T-helper 2 cell treated with Interferon-gamma antibody and Interleukin-4, amounts not matched to agents 5 μg/mL and 100 μg/mL, for 36 hours (primary cell): ENCODE measurements around the gene SPATC1L.
"Not testable (repeated sequence)": the region's sequence is repeated elsewhere in the genome, so short reads cannot be mapped to it uniquely, and the experiment has no call there.

Experiments
- DNase-seq: peaks from one replicate; pipeline ENCODE4 v3.0.0; 2021; ENCODE audit warnings: low spot score
- H3K27ac Mint-ChIP-seq: one replicate; pipeline ENCODE4 v1.8.0; 2021; ENCODE audit warnings: mild to moderate bottlenecking, mixed read lengths
- H3K27me3 Mint-ChIP-seq: one replicate; pipeline ENCODE4 v1.8.0; 2021; ENCODE audit warnings: low read depth, mixed read lengths
- H3K36me3 Mint-ChIP-seq: one replicate; pipeline ENCODE4 v1.8.0; 2021; ENCODE audit warnings: low read depth, mixed read lengths
- H3K4me1 Mint-ChIP-seq: one replicate; pipeline ENCODE4 v1.8.0; 2021; ENCODE audit warnings: low read depth, mixed read lengths
- H3K4me3 Mint-ChIP-seq: one replicate; pipeline ENCODE4 v1.8.0; 2022; ENCODE audit warnings: mild to moderate bottlenecking, moderate library complexity, mixed read lengths
- H3K9me3 Mint-ChIP-seq: one replicate; pipeline ENCODE4 v1.8.0; 2021; ENCODE audit warnings: mixed read lengths

The SPATC1L gene

DNA sequence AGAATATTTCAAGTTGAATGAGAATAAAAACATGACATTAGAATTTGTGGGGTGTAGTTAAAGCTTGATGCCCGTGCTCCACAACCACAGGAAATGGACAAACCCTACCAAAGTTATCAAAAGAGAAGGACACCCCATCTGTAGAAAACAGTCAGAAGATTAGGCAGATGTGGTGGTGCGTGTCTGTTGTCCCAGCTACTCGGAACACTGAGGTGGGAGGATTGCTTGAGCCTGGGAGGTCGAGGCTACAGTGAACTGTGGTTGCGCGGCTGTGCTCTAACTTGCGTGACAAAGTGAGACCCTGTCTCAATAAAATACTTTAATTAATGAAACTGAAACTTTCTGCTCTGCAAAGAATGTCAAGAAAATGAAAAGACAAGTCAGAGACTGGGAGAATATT lies 1.5 kb upstream of the SPATC1L start:
- Mint-ChIP-seq H3K4me3 (peak overlapping the region; percentile 89), H3K9me3 (no peaks in the 10 kb centered on the region), H3K36me3 (no peaks in the 10 kb centered on the region), H3K4me1 (peaks cover 6% of the 10 kb centered on the region), H3K27me3 (no peaks in the 10 kb centered on the region), H3K27ac (peak overlapping the region; percentile 61)
- no peak for DNase-seq

DNA sequence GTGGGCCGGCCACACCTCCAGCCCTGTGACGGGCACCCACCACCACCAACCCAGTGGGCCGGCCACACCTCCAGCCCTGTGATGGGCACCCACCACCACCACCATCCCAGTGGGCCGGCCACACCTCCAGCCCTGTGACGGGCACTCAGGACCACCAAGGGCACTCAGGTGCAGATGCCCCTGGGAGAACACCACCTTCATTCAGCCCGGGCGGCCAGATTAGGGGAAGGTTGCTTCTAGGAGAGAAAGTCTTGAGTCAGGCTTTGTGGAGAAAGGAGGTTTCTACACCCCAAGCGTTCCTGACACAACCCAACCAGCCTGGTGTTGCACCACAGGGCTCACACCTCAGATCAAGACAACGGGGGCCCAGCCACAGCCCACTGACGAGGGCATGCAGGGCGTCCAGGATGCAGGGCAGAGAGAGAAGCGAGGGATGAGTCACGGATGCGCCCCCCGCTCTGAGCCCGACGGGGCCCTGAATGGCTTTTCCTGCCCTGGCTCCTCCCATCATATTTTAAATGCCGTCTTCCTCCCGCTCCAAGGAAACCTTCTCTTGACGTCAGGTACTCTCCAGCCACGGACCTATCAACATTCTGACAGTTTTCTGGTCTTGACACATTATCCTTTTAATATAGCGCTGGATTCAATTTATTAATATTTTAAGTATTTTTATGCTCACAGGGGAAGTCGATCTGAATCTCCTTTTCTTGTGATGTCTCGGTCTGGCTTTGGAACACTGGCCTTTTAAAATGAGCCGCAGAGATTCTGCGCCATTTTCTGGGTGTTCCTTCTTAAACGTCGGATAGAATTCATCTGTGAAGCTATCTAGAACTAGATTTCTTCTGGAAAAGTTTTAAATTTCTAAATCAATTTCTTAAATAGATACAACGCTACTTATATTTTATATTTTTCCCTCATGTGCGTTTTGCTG lies 631 bp upstream of the SPATC1L start:
- peaks cover 6% of the 10 kb centered on the region for H3K4me1 Mint-ChIP-seq
- no peaks in the 10 kb centered on the region for H3K9me3 Mint-ChIP-seq
- peak overlapping the region; percentile 87 for H3K27ac Mint-ChIP-seq
- H3K36me3 Mint-ChIP-seq = no peaks in the 10 kb centered on the region
- peak overlapping the region; percentile 89 for H3K4me3 Mint-ChIP-seq
- no peaks in the 10 kb centered on the region for H3K27me3 Mint-ChIP-seq
- DNase-seq = peak; percentile 78

DNA sequence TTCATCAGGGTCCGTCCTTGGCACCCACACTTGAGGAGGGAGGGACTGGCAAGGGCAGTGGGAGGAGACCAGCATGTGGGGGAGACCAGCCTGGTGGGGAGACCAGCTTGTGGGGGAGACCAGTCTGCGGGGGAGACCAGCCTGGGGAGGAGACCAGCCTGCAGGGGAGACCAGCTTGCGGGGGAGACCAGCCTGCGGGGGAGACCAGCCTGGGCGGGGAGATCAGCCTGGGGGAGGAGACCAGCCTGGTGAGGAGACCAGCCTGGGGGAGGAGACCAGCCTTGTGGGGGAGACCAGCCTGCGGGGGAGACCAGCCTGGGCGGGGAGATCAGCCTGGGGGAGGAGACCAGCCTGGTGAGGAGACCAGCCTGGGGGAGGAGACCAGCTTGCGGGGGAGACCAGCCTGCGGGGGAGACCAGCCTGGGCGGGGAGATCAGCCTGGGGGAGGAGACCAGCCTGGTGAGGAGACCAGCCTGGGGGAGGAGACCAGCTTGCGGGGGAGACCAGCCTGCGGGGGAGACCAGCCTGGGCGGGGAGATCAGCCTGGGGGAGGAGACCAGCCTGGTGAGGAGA lies 836 bp downstream of the SPATC1L start:
- Mint-ChIP-seq H3K4me3 (peak overlapping the region; percentile 83), H3K27ac (peak overlapping the region; percentile 76)
- DNase-seq, H3K4me1 Mint-ChIP-seq, H3K9me3 Mint-ChIP-seq, H3K27me3 Mint-ChIP-seq, H3K36me3 Mint-ChIP-seq: not testable (repeated sequence)

DNA sequence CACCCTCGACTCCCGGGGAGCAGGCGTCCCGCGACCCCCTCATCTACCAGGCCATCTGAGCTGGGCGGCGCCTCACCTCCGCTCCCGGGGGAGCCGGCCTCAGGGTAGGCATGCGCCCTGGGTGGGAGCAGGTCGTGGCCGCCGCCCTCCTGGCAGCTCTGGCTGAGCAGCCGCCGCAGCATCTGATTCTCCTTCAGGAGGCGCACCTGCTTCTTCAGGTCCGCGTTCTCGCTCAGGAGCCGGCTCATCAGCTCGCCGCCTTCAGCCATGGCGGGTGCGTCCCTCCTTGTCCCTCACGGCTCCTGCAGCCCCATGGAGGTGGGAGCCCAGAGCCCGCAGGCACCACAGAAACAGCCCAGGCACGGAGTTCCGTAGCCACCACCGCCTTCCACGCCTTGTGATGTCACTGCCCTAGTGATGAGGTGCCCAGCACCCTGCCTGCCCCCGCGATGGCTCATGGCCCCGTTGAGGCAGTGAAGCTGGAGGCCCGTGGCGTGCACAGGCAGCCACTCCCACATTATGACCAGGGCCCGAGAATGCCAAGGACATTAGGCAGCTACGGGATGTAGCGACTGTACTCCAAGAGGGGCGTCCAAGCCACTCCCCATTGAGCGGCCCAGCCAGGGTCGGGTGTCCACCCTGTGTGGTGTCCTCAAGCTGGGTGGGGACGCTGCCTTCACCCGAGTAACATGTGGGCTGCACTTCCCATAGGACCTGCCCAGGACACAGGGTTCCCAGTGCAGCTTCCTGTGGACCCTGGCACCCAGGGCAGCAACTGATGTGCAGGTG lies 1.5 kb downstream of the SPATC1L start:
- no peaks in the 10 kb centered on the region for H3K36me3 Mint-ChIP-seq
- H3K9me3 Mint-ChIP-seq = no peaks in the 10 kb centered on the region
- no peaks in the 10 kb centered on the region for H3K27me3 Mint-ChIP-seq
- no peak for DNase-seq
- H3K4me3 Mint-ChIP-seq = peak overlapping the region; percentile 72
- peaks cover 6% of the 10 kb centered on the region for H3K4me1 Mint-ChIP-seq
- peak overlapping the region; percentile 76 for H3K27ac Mint-ChIP-seq

DNA sequence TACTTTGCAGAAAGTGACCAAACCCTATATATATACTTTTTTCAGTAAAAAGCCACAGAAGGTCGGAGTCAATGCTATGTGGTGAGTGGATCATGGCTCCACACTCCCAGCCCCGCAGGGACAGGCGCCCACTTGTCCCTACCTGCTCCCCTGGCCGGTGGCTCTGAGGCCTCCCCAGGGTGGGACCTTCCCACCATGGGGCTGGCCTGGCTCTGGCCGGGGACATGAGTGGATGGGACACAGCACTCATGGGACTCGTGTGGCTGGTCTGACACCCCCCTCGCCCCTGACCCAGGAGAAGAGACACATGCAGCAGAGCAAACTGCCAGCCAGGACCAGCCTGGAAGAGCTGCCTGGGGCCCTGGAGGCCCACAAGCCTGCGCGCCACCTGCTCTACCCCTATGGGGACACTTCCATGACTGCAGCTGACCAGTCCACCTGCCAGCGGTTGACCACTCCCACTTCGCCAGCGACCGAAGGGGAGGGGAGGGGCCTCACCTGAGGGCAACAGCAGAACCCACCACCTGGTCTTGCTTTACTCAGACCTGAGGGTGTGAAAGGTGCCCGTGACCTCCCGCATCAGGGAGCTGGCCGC lies 2.2 kb downstream of the SPATC1L start:
- no peaks in the 10 kb centered on the region for H3K36me3 Mint-ChIP-seq
- no peak for DNase-seq
- H3K9me3 Mint-ChIP-seq = peaks cover under 1% of the 10 kb centered on the region
- peaks cover 6% of the 10 kb centered on the region for H3K4me1 Mint-ChIP-seq
- H3K27me3 Mint-ChIP-seq = no peaks in the 10 kb centered on the region
- H3K4me3 Mint-ChIP-seq = no peak overlapping the region
- no peak overlapping the region for H3K27ac Mint-ChIP-seq

DNA sequence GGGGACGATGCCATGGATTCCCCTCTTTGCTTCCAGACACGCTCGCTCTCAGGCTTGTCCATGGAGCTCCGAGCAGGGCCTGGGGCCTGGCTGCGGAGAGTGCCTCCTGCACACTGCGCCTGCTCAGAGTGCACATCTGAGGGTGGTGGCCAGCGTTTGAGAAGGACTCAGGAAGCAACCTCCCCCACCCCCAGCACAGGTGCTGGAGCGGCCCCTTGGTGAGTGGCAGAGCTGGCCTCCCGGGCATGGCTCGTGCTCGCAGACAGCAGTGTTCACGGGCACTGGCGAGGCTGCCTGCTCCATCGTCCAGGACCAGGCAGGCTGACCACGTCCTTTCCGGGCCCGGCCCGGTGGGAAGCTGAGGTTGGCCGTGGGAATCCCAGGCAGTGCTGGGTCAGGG lies 2.8 kb downstream of the SPATC1L start:
- Mint-ChIP-seq H3K27me3 (no peaks in the 10 kb centered on the region), H3K27ac (no peak overlapping the region), H3K4me1 (peaks cover 6% of the 10 kb centered on the region), H3K36me3 (no peaks in the 10 kb centered on the region), H3K4me3 (no peak overlapping the region), H3K9me3 (peaks cover 4% of the 10 kb centered on the region)
- no peak for DNase-seq

DNA sequence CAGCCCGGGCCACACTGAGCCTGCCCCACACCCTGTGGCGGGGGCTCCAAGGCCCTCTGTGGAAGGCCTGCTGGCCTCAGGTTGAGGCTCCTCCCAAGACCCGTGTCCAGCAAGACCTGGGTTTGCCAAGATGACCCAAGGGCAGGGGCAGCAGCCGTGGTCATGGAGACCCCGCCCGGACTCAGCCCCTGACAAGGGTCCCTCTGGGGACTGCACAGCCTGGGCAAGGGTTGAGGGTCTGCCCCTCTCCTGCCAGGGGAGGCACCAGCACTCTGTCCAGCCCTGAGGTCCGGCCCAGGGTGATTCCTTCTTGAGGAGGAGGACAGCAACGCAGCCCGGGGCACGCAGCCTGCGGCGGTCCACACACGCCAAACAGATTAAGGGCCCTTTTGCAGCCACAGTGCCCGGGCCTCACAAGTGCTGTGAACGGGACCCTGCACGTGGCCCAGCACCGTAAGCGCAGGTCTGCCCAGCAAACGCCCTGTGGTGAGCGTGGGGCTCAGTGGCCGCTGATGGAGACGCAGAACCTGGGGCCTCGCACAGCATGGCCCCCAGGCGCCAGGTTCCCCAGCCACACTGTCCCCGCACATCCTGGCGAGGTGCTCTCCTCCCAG lies 3.4 kb downstream of the SPATC1L start:
- no peak for DNase-seq
- no peak overlapping the region for H3K27ac Mint-ChIP-seq
- H3K4me3 Mint-ChIP-seq = no peak overlapping the region
- H3K4me1 Mint-ChIP-seq = peaks cover 6% of the 10 kb centered on the region
- H3K36me3 Mint-ChIP-seq = peaks cover 2% of the 10 kb centered on the region
- H3K9me3 Mint-ChIP-seq = peaks cover 10% of the 10 kb centered on the region
- peaks cover 5% of the 10 kb centered on the region for H3K27me3 Mint-ChIP-seq

DNA sequence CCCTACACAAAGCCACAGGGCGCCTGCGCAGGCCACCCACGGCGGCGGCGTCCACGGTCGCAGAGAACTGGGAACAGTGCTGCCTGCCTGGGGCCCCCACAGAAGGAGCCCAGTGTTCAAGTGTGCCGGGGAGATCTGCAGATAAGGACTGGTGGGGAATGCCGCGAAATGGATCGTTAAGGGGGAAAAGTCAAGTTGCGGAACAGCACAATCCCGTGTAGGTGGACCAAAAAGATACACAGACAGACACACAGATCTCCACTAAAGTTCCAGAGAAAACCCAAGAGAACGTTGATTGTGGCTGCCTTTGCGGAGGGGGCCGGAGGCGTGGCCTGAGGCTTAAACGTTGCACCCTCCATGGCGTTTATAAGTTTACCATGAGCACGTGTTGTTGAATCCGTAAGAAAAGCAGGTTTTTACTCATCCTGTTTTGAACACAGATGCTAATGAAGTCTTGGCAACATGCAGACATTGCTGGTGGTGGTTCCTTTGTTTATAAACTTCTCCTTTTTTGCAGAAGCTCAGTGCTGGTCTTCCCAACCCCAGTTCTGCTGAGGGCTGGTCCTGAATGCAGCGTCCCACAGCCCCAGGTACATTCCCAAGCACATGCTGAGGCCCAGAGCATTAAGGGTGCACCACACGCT lies 4.1 kb downstream of the SPATC1L start:
- H3K27ac Mint-ChIP-seq = no peak overlapping the region
- no peak for DNase-seq
- no peak overlapping the region for H3K4me3 Mint-ChIP-seq
- peaks cover 15% of the 10 kb centered on the region for H3K9me3 Mint-ChIP-seq
- H3K27me3 Mint-ChIP-seq = peaks cover 11% of the 10 kb centered on the region
- H3K4me1 Mint-ChIP-seq = peaks cover 2% of the 10 kb centered on the region
- peaks cover 2% of the 10 kb centered on the region for H3K36me3 Mint-ChIP-seq

DNA sequence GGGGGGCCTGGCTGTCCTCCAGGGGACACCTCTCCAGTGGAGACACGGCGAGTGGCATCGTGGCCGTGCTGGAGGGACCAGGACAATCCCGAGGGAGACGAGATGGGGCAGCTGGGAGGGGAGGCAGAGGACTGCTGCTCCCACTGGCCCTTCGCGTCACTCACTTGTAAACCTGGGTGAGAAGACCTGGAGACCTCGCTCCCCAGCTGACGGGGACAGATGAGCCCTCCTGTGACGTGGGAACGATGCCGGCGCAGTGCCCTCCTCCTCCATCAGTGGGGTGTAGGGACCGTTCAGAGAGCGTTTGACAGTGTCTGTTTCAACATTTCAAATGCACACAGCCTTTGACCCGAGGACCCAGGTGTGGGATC lies 4.6 kb downstream of the SPATC1L start:
- no peak for DNase-seq
- peaks cover 16% of the 10 kb centered on the region for H3K27me3 Mint-ChIP-seq
- H3K27ac Mint-ChIP-seq = no peak overlapping the region
- H3K4me3 Mint-ChIP-seq = no peak overlapping the region
- H3K9me3 Mint-ChIP-seq = peaks cover 20% of the 10 kb centered on the region
- peaks cover 2% of the 10 kb centered on the region for H3K36me3 Mint-ChIP-seq
- no peaks in the 10 kb centered on the region for H3K4me1 Mint-ChIP-seq

DNA sequence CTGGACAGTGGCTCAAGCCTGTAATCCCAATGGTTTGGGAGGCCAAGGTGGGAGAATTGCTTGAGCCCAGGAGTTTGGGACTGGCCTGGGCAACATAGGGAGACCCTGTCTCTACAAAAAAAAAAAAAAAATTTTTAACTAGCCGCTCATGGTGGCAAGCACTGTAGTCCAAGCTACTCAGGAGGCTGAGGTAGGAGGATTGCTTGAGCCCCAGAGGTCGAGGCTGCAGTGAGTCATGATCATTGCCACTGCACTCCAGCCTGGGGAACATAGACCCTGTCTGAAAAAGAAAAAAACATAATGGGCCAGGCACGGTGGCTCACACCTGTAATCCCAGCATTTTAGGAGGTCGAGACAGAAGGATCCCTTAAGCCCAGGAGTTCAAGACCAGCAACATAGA lies 5.3 kb downstream of the SPATC1L start:
- H3K4me3 Mint-ChIP-seq = no peak overlapping the region
- DNase-seq = no peak
- H3K36me3 Mint-ChIP-seq = peaks cover 2% of the 10 kb centered on the region
- no peak overlapping the region for H3K27ac Mint-ChIP-seq
- peaks cover 17% of the 10 kb centered on the region for H3K27me3 Mint-ChIP-seq
- peaks cover 26% of the 10 kb centered on the region for H3K9me3 Mint-ChIP-seq
- H3K4me1 Mint-ChIP-seq = no peaks in the 10 kb centered on the region

DNA sequence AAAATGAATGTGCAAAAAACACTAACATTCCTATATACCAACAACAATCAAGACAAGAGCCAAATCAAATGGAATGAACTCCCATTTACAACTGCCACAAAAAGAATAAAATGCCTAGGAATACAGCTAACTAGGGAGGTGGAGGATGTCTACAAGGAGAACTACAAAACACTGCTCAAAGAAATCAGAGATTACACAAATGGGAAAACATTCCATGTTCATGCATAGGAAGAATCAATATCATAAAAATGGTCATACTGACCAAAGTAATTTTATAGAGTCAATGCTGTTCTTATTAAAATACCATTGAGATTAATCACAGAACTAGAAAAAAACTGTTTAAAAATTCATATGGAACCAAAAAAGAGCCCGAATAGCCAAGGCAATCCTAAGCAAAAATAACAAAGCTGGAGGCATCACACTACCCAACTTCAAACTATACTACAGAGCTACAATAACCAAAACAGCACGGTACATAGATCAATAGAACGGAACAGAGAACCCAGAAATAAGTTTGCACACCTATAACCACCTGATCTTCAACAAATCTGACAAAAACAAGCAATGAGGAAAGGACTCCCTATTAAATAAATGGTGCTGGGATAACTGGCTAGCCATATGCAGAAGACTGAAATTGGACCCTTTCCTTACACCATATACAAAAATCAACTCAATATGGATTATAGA lies 7.7 kb downstream of the SPATC1L start:
- not testable (repeated sequence) for DNase-seq, H3K4me3 Mint-ChIP-seq, H3K27ac Mint-ChIP-seq, H3K36me3 Mint-ChIP-seq, H3K4me1 Mint-ChIP-seq
- Mint-ChIP-seq H3K27me3 (peaks cover 17% of the 10 kb centered on the region), H3K9me3 (peaks cover 26% of the 10 kb centered on the region)

DNA sequence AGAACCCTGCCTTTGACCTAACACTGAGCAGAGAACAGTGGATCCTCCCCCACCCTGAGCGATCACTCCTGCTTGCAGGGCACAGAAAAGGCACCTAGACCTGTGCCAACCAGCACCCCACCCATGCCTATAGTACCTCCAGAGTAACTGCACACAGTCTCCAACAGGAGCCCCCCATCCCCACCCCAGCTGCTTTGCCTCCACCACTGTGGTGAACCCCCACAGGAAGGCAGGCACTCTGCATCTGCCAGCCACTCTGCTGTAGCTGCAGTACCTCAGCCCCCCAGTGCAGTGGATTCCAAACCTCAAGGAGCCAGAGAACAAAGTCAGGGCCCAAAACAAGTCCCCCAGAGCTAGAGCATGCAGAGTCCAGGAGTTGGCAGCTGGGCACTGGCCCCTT lies 10.7 kb downstream of the SPATC1L start:
- peaks cover 26% of the 10 kb centered on the region for H3K9me3 Mint-ChIP-seq
- peaks cover 5% of the 10 kb centered on the region for H3K4me1 Mint-ChIP-seq
- H3K36me3 Mint-ChIP-seq = peaks cover 2% of the 10 kb centered on the region
- no peak overlapping the region for H3K4me3 Mint-ChIP-seq
- H3K27me3 Mint-ChIP-seq = peaks cover 17% of the 10 kb centered on the region
- no peak for DNase-seq
- H3K27ac Mint-ChIP-seq = no peak overlapping the region
